Activated CD8-positive, alpha-beta T cell treated with anti-CD3 and anti-CD28 coated beads for 36 hours (primary cell): ENCODE measurements around the gene COL15A1. TPM values are rescaled to one million over a fixed set of nuclear protein-coding genes. Genes with fewer than 3 reads are reported as not detected.
A peak's percentile ranks its signal among the peaks of the same experiment; 100 is the strongest.

Source experiments
- ATAC-seq: fragments of 200-7000 bp; cut with Tn5 transposase; one replicate; pipeline ENCODE4 v1.10.0; 2021; ENCODE audit warnings: mild to moderate bottlenecking, moderate library complexity
- CTCF ChIA-PET: fragments of 350-600 bp; sonication (Branson Sonifier 250); formaldehyde crosslinking; loops from one replicate; lab custom pipeline; 2021; ENCODE audit warnings: antibody characterized with exemption; lab: Charles Lee
- POLR2A ChIA-PET: fragments of 350-600 bp; sonication (Branson Sonifier 250); formaldehyde crosslinking; loops from one replicate; lab custom pipeline; 2021; ENCODE audit warnings: antibody characterized with exemption; lab: Charles Lee
- DNase-seq: peaks from one replicate; pipeline ENCODE4 v3.0.0-alpha.2; 2020
- H3K27ac Mint-ChIP-seq: one replicate; pipeline ENCODE4 v1.8.0; 2021; ENCODE audit warnings: mild to moderate bottlenecking, mixed read lengths
- H3K27me3 Mint-ChIP-seq: one replicate; pipeline ENCODE4 v1.8.0; 2021; ENCODE audit warnings: mixed read lengths
- H3K36me3 Mint-ChIP-seq: one replicate; pipeline ENCODE4 v1.8.0; 2021; ENCODE audit warnings: low read depth, mixed read lengths
- H3K4me1 Mint-ChIP-seq: one replicate; pipeline ENCODE4 v1.8.0; 2021; ENCODE audit warnings: low read depth, mixed read lengths
- H3K4me3 Mint-ChIP-seq: one replicate; pipeline ENCODE4 v1.8.0; 2021; ENCODE audit warnings: mild to moderate bottlenecking, moderate library complexity, mixed read lengths
- H3K9me3 Mint-ChIP-seq: one replicate; pipeline ENCODE4 v1.8.0; 2021; ENCODE audit warnings: mixed read lengths
- CTCF ChIP-seq: fragments of 200-600 bp; IDR thresholded peaks from one replicate; pipeline ENCODE4 v1.8.0; 2022; ENCODE audit warnings: antibody characterized with exemption, mild to moderate bottlenecking
- intact Hi-C: fragments of 100-400 bp; cut with micrococcal nuclease; formaldehyde crosslinking; loops from one replicate; pipeline ENCODE4 v1.10.0; 2022
- total RNA-seq, 2 experiments: library from RNA; stranded (reverse); gene quantifications; one replicate each; pipeline ENCODE4 v1.2.3, GENCODE V29; 2021

COL15A1 gene
- total RNA-seq, 2 experiments from 2014 or later: 0.07 TPM; not detected in 1

- Mint-ChIP-seq H3K27me3 (no peaks in the 10 kb centered on the region), H3K9me3 (peaks cover under 1% of the 10 kb centered on the region), H3K4me1 (peaks cover 55% of the 10 kb centered on the region), H3K4me3 (peak overlapping the region; percentile 76), H3K27ac (peak overlapping the region; percentile 68), H3K36me3 (peaks cover 25% of the 10 kb centered on the region)
- intact Hi-C loops: loop anchor here (2.0 kb wide), 1 partner anchor 21 kb away; no protein-coding TSS in a partner anchor
- POLR2A ChIA-PET: interaction anchor here (0.8 to 2.5 kb wide), 12 partner anchors 8 to 106 kb away, joined by 3 to 20 read pairs (median 4); no protein-coding TSS in a partner anchor
- CTCF ChIA-PET: interaction anchor here (0.8 to 5.0 kb wide), 12 partner anchors 8 to 130 kb away, joined by 3 to 21 read pairs (median 6); no protein-coding TSS in a partner anchor
- DNase-seq: peak; percentile 50
- peak; percentile 14 for ATAC-seq
- TF ChIP-seq CTCF: no peak
Measured at GRCh38 chr9:99105152-99106043, 161.7 kb downstream of the COL15A1 start.

- DNase-seq (no peak), ATAC-seq (no peak)
- peaks cover 25% of the 10 kb centered on the region for H3K36me3 Mint-ChIP-seq
- peak overlapping the region; percentile 68 for H3K27ac Mint-ChIP-seq
- no peak for TF ChIP-seq CTCF
- ChIA-PET CTCF (interaction anchor here (0.8 to 5.0 kb wide), 8 partner anchors 13 to 130 kb away, joined by 3 to 21 read pairs (median 5); no protein-coding TSS in a partner anchor), POLR2A (interaction anchor here (0.8 to 2.5 kb wide), 7 partner anchors 13 to 93 kb away, joined by 3 to 7 read pairs (median 3); no protein-coding TSS in a partner anchor)
- H3K27me3 Mint-ChIP-seq: no peaks in the 10 kb centered on the region
- peaks cover 60% of the 10 kb centered on the region for H3K4me1 Mint-ChIP-seq
- H3K9me3 Mint-ChIP-seq: no peaks in the 10 kb centered on the region
- intact Hi-C loops: loop anchor here (2.0 kb wide), 1 partner anchor 21 kb away; no protein-coding TSS in a partner anchor
- H3K4me3 Mint-ChIP-seq: peak overlapping the region; percentile 76
Measured at GRCh38 chr9:99106044-99106375, 162.3 kb downstream of the COL15A1 start.

- Mint-ChIP-seq H3K9me3 (no peaks in the 10 kb centered on the region), H3K4me3 (peak overlapping the region; percentile 76), H3K4me1 (peaks cover 71% of the 10 kb centered on the region), H3K27me3 (no peaks in the 10 kb centered on the region), H3K27ac (peak overlapping the region; percentile 40), H3K36me3 (peaks cover 29% of the 10 kb centered on the region)
- DNase-seq: no peak
- POLR2A ChIA-PET: interaction anchor here (1.3 to 2.5 kb wide), 2 partner anchors 14 to 94 kb away, joined by 3 to 7 read pairs; no protein-coding TSS in a partner anchor
- intact Hi-C loops: loop anchor here (2.0 kb wide), 1 partner anchor 19 kb away; no protein-coding TSS in a partner anchor
- CTCF ChIA-PET: interaction anchor here (1.0 to 5.0 kb wide), 4 partner anchors 12 to 109 kb away, joined by 3 to 21 read pairs (median 17); no protein-coding TSS in a partner anchor
- ATAC-seq: no peak
- TF ChIP-seq CTCF: no peak
Measured at GRCh38 chr9:99107421-99107820, 163.7 kb downstream of the COL15A1 start.

- TF ChIP-seq CTCF: no peak
- Mint-ChIP-seq H3K4me1 (peaks cover 78% of the 10 kb centered on the region), H3K27me3 (no peaks in the 10 kb centered on the region), H3K9me3 (no peaks in the 10 kb centered on the region), H3K36me3 (peaks cover 29% of the 10 kb centered on the region), H3K4me3 (no peak overlapping the region), H3K27ac (peak overlapping the region; percentile 66)
- no peak for ATAC-seq
- CTCF ChIA-PET: no interaction called here
- POLR2A ChIA-PET: no interaction called here
- DNase-seq: no peak
- intact Hi-C loops: no loop called here
Measured at GRCh38 chr9:99108131-99108530, 164.4 kb downstream of the COL15A1 start.
